H1 (cell line): ENCODE results near the gene GPC6. TPM values are rescaled to one million over a fixed set of nuclear protein-coding genes. Genes with fewer than 3 reads are reported as not detected.

ENCODE experiments used
- CTCF ChIA-PET: fragments of 300-600 bp; sonication (Branson Sonifier 250); formaldehyde crosslinking; loops from one replicate; lab custom pipeline; 2021; ENCODE audit not compliant: partially characterized antibody; lab: Charles Lee
- POLR2A ChIA-PET: fragments of 300-600 bp; sonication (Branson Sonifier 250); formaldehyde crosslinking; loops from one replicate; lab custom pipeline; 2021; ENCODE audit warnings: inconsistent platforms; ENCODE audit not compliant: partially characterized antibody; lab: Charles Lee
- DNase-seq, 2 experiments: peaks; one replicate each; pipeline versions ENCODE4 v3.0.0 to v3.0.0-alpha.2; 2010 to 2022; ENCODE audit warnings: low spot score in 2 of 2, low read depth in 1 of 2, mixed read lengths in 1 of 2
- FAIRE-seq: peaks from 2 replicates; lab custom pipeline; 2011; peaks lifted over from hg19 to GRCh38; lab: Jason Lieb, UNC
- H2AFZ ChIP-seq: 2 replicates; pipeline ENCODE4 v1.8.1; 2012; ENCODE audit warnings: low read length, inconsistent platforms
- H2AK5ac ChIP-seq: 2 replicates; pipeline ENCODE4 v1.6.1; 2013; ENCODE audit warnings: low read depth, low read length
- H2BK120ac ChIP-seq: replicated peaks from 2 replicates; pipeline ENCODE3; 2013; ENCODE audit warnings: low read depth, low read length, inconsistent platforms
- H2BK12ac ChIP-seq: 2 replicates; pipeline ENCODE4 v1.6.1; 2013; ENCODE audit warnings: low read depth, low read length
- H2BK15ac ChIP-seq: 2 replicates; pipeline ENCODE4 v1.6.1; 2013; ENCODE audit warnings: low read length
- H2BK20ac ChIP-seq: 2 replicates; pipeline ENCODE4 v1.6.1; 2013; ENCODE audit warnings: low read length
- H2BK5ac ChIP-seq: 2 replicates; pipeline ENCODE4 v1.6.1; 2013; ENCODE audit warnings: low read depth, low read length
- H3K14ac ChIP-seq: 2 replicates; pipeline ENCODE4 v1.6.1; 2013; ENCODE audit warnings: inconsistent platforms; ENCODE audit not compliant: insufficient read length
- H3K18ac ChIP-seq: 2 replicates; pipeline ENCODE4 v1.6.1; 2013; ENCODE audit warnings: low read length; ENCODE audit errors: extremely low read depth
- H3K23ac ChIP-seq: 2 replicates; pipeline ENCODE4 v1.6.1; 2013; ENCODE audit warnings: inconsistent platforms; ENCODE audit not compliant: insufficient read length
- H3K23me2 ChIP-seq: 2 replicates; pipeline ENCODE4 v1.6.1; 2013; ENCODE audit warnings: low read depth, low read length
- H3K27ac ChIP-seq: 2 replicates; pipeline ENCODE4 v1.6.1; 2011; ENCODE audit warnings: low read depth, low read length, inconsistent platforms
- H3K27me3 ChIP-seq, 4 experiments: replicated peaks in 1 of 4; 1 replicate in 1 of 4; 2 replicates in 3 of 4; pipeline versions ENCODE4 v1.6.1 to v1.8.1; 2011 to 2013; ENCODE audit warnings: low read length in 3 of 4, mild to moderate bottlenecking in 3 of 4, inconsistent platforms in 2 of 4, mixed read lengths in 2 of 4, moderate library complexity in 1 of 4; ENCODE audit not compliant: control insufficient read depth in 3 of 4, insufficient read depth in 3 of 4; ENCODE audit errors: extremely low read depth in 1 of 4
- H3K36me3 ChIP-seq, 4 experiments: 2 replicates each; pipeline versions ENCODE4 v1.6.1 to v1.8.1; 2011 to 2013; ENCODE audit warnings: mild to moderate bottlenecking in 4 of 4, low read length in 3 of 4, moderate library complexity in 2 of 4, control low read depth in 1 of 4, inconsistent platforms in 1 of 4; ENCODE audit not compliant: insufficient read depth in 4 of 4, control insufficient read depth in 2 of 4
- H3K4ac ChIP-seq: replicated peaks from 2 replicates; pipeline ENCODE3; 2013; ENCODE audit warnings: low read length, low read depth, mixed read lengths, inconsistent platforms; ENCODE audit not compliant: insufficient read length
- H3K4me1 ChIP-seq, 4 experiments: replicated peaks in 1 of 4; 1 replicate in 1 of 4; 2 replicates in 3 of 4; pipeline versions ENCODE4 v1.6.1 to v1.8.1; 2011 to 2013; ENCODE audit warnings: low read length in 3 of 4, inconsistent platforms in 2 of 4, mixed read lengths in 1 of 4; ENCODE audit not compliant: insufficient read depth in 4 of 4, control insufficient read depth in 3 of 4
- H3K4me2 ChIP-seq, 2 experiments: 2 replicates each; pipeline versions ENCODE4 v1.6.1 to v1.8.1; 2011 to 2013; ENCODE audit warnings: low read depth in 2 of 2, low read length in 2 of 2, control low read depth in 1 of 2, inconsistent platforms in 1 of 2, mild to moderate bottlenecking in 1 of 2; ENCODE audit not compliant: insufficient read depth in 1 of 2
- H3K4me3 ChIP-seq, 4 experiments: fragments of 200-600, 300-600 bp in 1 of 4; sonication (generic), shearing (Covaris generic), sonication (Bioruptor Twin) in 1 of 4; 2 replicates each; pipeline versions ENCODE4 v1.5.1 to v1.8.1; 2011 to 2016; ENCODE audit warnings: low read length in 4 of 4, low read depth in 3 of 4, control low read depth in 2 of 4, inconsistent platforms in 2 of 4, mild to moderate bottlenecking in 2 of 4, mixed read lengths in 1 of 4, moderate library complexity in 1 of 4; ENCODE audit not compliant: insufficient read depth in 2 of 4; ENCODE audit errors: extremely low read depth in 1 of 4
- H3K56ac ChIP-seq: replicated peaks from 2 replicates; pipeline ENCODE3; 2013; ENCODE audit warnings: low read depth, mild to moderate bottlenecking, mixed read lengths, low read length, inconsistent platforms; ENCODE audit not compliant: insufficient read length
- H3K79me1 ChIP-seq: 2 replicates; pipeline ENCODE4 v1.6.1; 2013; ENCODE audit warnings: low read depth, low read length, control low read depth
- H3K79me2 ChIP-seq, 2 experiments: 2 replicates each; pipeline versions ENCODE4 v1.6.1 to v1.8.1; 2012 to 2013; ENCODE audit warnings: low read length in 2 of 2, mild to moderate bottlenecking in 2 of 2, inconsistent platforms in 1 of 2; ENCODE audit not compliant: insufficient read depth in 2 of 2, control insufficient read depth in 1 of 2
- H3K9ac ChIP-seq, 4 experiments: replicated peaks in 1 of 4; 1 replicate in 1 of 4; 2 replicates in 3 of 4; pipeline versions ENCODE4 v1.6.1 to v1.8.1; 2011 to 2013; ENCODE audit warnings: low read depth in 3 of 4, low read length in 3 of 4, control low read depth in 2 of 4, mild to moderate bottlenecking in 2 of 4, moderate library complexity in 2 of 4, inconsistent platforms in 1 of 4; ENCODE audit errors: extremely low read depth in 1 of 4
- H3K9me3 ChIP-seq, 2 experiments: 2 replicates each; pipeline versions ENCODE4 v1.6.1 to v1.8.1; 2012 to 2013; ENCODE audit warnings: mild to moderate bottlenecking in 2 of 2, moderate library complexity in 2 of 2, control low read depth in 1 of 2, inconsistent platforms in 1 of 2, low read depth in 1 of 2, low read length in 1 of 2, mixed read lengths in 1 of 2; ENCODE audit not compliant: insufficient read depth in 2 of 2
- H4K20me1 ChIP-seq, 2 experiments: replicated peaks in 1 of 2; 2 replicates each; pipeline versions ENCODE3 to v1.8.1; 2011 to 2013; ENCODE audit warnings: inconsistent platforms in 2 of 2, low read length in 2 of 2, mild to moderate bottlenecking in 1 of 2; ENCODE audit not compliant: insufficient read depth in 2 of 2, control insufficient read depth in 1 of 2
- H4K5ac ChIP-seq: 2 replicates; pipeline ENCODE4 v1.6.1; 2013; ENCODE audit warnings: low read length, low read depth, mixed read lengths, inconsistent platforms; ENCODE audit not compliant: insufficient read length
- H4K8ac ChIP-seq: 2 replicates; pipeline ENCODE4 v1.8.0; 2013; ENCODE audit warnings: mild to moderate bottlenecking, moderate library complexity, low read length, inconsistent platforms; ENCODE audit not compliant: insufficient read depth; ENCODE audit errors: extremely low read depth
- H4K91ac ChIP-seq: replicated peaks from 2 replicates; pipeline ENCODE3; 2013; ENCODE audit warnings: low read length, mixed read lengths, inconsistent platforms; ENCODE audit not compliant: insufficient read length
- EP300 ChIP-seq, 2 experiments: IDR thresholded peaks; 1 replicate in 1 of 2; 2 replicates in 1 of 2; pipeline ENCODE4 v1.6.1; 2011 to 2012; ENCODE audit warnings: low read depth in 2 of 2, low read length in 2 of 2, mild to moderate bottlenecking in 2 of 2, borderline replicate concordance in 1 of 2, inconsistent platforms in 1 of 2, moderate library complexity in 1 of 2
- MAFK ChIP-seq: IDR thresholded peaks from 2 replicates; pipeline ENCODE4 v1.6.1; 2012; ENCODE audit warnings: low read depth, mild to moderate bottlenecking, improper control_type of control experiment, low read length
- whole genome bisulfite sequencing, 2 experiments: shearing (Covaris generic) in 1 of 2; methylation state at CpG; one replicate each; pipeline versions ENCODE4 v1.1.6 to v1.1.7; 2013 to 2015; ENCODE audit warnings: low lambda C conversion rate in 2 of 2, mixed read lengths in 2 of 2, inconsistent platforms in 1 of 2, low coverage in 1 of 2, missing lambda C conversion rate in 1 of 2; ENCODE audit not compliant: insufficient replicate concordance in 2 of 2, insufficient coverage in 1 of 2, insufficient read length in 1 of 2; ENCODE audit errors: extremely low coverage in 1 of 2, missing lambda C conversion rate in 1 of 2; 5-methylcytosine and 5-hydroxymethylcytosine counted together
- polyA plus RNA-seq, 7 experiments: library from polyadenylated mRNA; depleted of rRNA in 3 of 7; stranded (reverse) in 5 of 7; unstranded in 2 of 7; fragments of >200 nt in 5 of 7; fragments of 200-250 nt in 2 of 7; gene quantifications; 1 replicate in 5 of 7; 2 replicates in 1 of 7; 4 replicates in 1 of 7; pipeline versions ENCODE4 v1.2.1 to v1.2.3, GENCODE V29; 2011 to 2013; ENCODE audit warnings: missing spikeins in 2 of 7, mixed read lengths in 2 of 7
- total RNA-seq: library from RNA; stranded (reverse); fragmentation: NEBNext Ultra II Directional; extraction: Animal tissue kit (Norgen Biotek cat#: 25700); gene quantifications from 2 replicates; pipeline ENCODE4 v1.2.1, GENCODE V29; 2021

GPC6 gene
- total and polyA plus RNA-seq, 2 of the 8 experiments (the other 6 are each of a cell fraction or from before 2014, with no cell fraction given), result 5.4 to 12.0 TPM

DNA sequence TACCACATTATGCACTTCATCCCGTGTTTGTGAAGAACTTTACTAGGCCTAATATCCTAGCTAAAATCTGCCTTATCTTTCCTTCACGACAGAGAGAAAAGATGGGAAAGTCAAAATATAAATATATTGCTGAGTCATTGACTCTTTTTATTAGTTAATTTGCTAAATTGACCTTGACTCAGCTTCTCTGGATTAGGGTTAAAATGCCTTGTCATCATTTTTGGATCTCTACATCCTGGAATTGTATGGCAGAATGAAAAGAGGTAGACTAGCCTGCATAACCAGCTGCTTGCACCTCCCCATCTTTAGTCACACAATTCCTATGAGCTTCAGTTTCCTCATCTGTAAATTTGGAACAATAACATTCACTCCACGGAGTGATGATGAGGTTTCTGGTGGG is 972.5 kb downstream of the GPC6 start:
- CTCF ChIA-PET, result interaction anchor here (0.6 to 1.7 kb wide), 4 partner anchors 11 to 488 kb away, joined by 3 to 4 read pairs (median 3); no protein-coding TSS in a partner anchor
- no peak for FAIRE-seq

More for the DNA sequence above, 972.5 kb downstream of the GPC6 start:
- H3K9me3 ChIP-seq, result no peaks in the 10 kb centered on the region
- H3K4ac ChIP-seq, result no peak overlapping the region
- no peak overlapping the region for H4K5ac ChIP-seq
- H3K36me3 ChIP-seq, result no peaks in the 10 kb centered on the region
- H3K18ac ChIP-seq, result no peak overlapping the region
- WGBS, 2 experiments, result 83% methylated on average over 3 of the region's 3 CpGs; no CpG with 5 or more reads in 1 of the 2 experiments
- no peak overlapping the region for H3K23ac ChIP-seq
- no peaks in the 10 kb centered on the region for H4K20me1 ChIP-seq
- no peak overlapping the region for H2BK15ac ChIP-seq
- H2AK5ac ChIP-seq, result no peak overlapping the region
- H3K9ac ChIP-seq, result no peak overlapping the region
- no peak overlapping the region for H2BK12ac ChIP-seq
- H3K4me1 ChIP-seq, result no peaks in the 10 kb centered on the region
- H2BK20ac ChIP-seq, result no peak overlapping the region
- H3K14ac ChIP-seq, result no peak overlapping the region
- no peak for TF ChIP-seq EP300 (IDR thresholded peaks at IDR 0.05; ENCODE audit: borderline replicate concordance in 1 of 2, low read depth in 2 of 2, low read length in 2 of 2)
- peak; percentile 89 for TF ChIP-seq MAFK
- H3K79me1 ChIP-seq, result no peaks in the 10 kb centered on the region
- POLR2A ChIA-PET, result interaction anchor here (0.6 kb wide), 1 partner anchor 994 kb away, joined by 3 read pairs; no protein-coding TSS in a partner anchor
- H3K27ac ChIP-seq, result no peak overlapping the region
- H3K79me2 ChIP-seq, result no peaks in the 10 kb centered on the region
- no peak overlapping the region for H4K8ac ChIP-seq
- H4K91ac ChIP-seq, result no peak overlapping the region
- no peak overlapping the region for H3K4me2 ChIP-seq
- no peak for DNase-seq
- H2BK120ac ChIP-seq, result no peak overlapping the region
- no peak overlapping the region for H3K4me3 ChIP-seq
- H3K56ac ChIP-seq, result no peak overlapping the region
- no peak overlapping the region for H2AFZ ChIP-seq
- H2BK5ac ChIP-seq, result no peak overlapping the region
- H3K27me3 ChIP-seq, result no peaks in the 10 kb centered on the region
- H3K23me2 ChIP-seq, result no peaks in the 10 kb centered on the region
